Superior temporal gyrus (tissue), 1 donor: ENCODE data around the gene VPS13A.

ENCODE experiments used
- DNase-seq: peaks from one replicate; pipeline ENCODE4 v3.0.0-alpha.2; 2016; ENCODE audit errors: extremely low spot score

Gene VPS13A

GRCh38 chr9:77457916-77458592 is 280.7 kb downstream of the VPS13A start:
- DNase-seq = peak; percentile 90

- no peak for DNase-seq
Measured at GRCh38 chr9:77460938-77461337, 283.6 kb downstream of the VPS13A start.

GRCh38 chr9:77462066-77462465 is 284.7 kb downstream of the VPS13A start:
- DNase-seq = no peak

- DNase-seq = no peak
Measured at GRCh38 chr9:77463151-77463550, 285.8 kb downstream of the VPS13A start.

GRCh38 chr9:77464661-77465060 is 287.3 kb downstream of the VPS13A start:
- no peak for DNase-seq

GRCh38 chr9:77469515-77470231 is 292.3 kb downstream of the VPS13A start:
- no peak for DNase-seq
